Prostate gland (tissue), 2 donors: Measurements from ENCODE around the gene GTF2I.

ENCODE experiments used
- POLR2AphosphoS5 ChIP-seq: sonication (generic); formaldehyde crosslinking; IDR thresholded peaks from one replicate; pipeline ENCODE4 v1.6.1; 2017; ENCODE audit warnings: antibody characterized with exemption
- TF ChIP-seq, protein P1 (sequence below), 4 experiments: fragments of 200-600 bp in 2 of 4; fragments of 450-650 bp in 2 of 4; sonication (generic) in 2 of 4; IDR thresholded peaks; 1 replicate in 3 of 4; 2 replicates in 1 of 4; pipeline ENCODE4 v1.5.1; 2016 to 2019; ENCODE audit warnings: antibody characterized with exemption in 4 of 4, mild to moderate bottlenecking in 2 of 4, moderate library complexity in 2 of 4

DNA sequence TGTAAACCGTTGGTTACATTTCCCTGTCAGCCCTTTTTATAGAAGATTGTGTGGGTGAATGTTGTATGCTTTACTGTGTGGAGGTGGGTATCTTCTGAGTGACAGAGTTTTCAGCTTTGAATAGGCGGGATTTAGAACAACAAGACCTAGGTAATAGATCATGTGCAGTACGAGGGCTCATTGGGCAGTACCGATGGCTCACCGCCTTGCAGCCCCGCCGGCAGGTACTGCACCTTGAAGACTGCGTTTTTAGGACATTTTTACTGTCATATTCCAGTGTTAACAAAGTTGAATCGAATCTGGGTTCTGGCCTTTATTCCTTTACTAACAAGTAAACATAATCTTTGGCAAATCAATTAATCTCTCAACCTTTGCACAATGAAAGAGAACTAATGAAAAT is 60.4 kb downstream of the GTF2I start:
- no peak for TF ChIP-seq POLR2AphosphoS5
- TF ChIP-seq, protein P1, sequence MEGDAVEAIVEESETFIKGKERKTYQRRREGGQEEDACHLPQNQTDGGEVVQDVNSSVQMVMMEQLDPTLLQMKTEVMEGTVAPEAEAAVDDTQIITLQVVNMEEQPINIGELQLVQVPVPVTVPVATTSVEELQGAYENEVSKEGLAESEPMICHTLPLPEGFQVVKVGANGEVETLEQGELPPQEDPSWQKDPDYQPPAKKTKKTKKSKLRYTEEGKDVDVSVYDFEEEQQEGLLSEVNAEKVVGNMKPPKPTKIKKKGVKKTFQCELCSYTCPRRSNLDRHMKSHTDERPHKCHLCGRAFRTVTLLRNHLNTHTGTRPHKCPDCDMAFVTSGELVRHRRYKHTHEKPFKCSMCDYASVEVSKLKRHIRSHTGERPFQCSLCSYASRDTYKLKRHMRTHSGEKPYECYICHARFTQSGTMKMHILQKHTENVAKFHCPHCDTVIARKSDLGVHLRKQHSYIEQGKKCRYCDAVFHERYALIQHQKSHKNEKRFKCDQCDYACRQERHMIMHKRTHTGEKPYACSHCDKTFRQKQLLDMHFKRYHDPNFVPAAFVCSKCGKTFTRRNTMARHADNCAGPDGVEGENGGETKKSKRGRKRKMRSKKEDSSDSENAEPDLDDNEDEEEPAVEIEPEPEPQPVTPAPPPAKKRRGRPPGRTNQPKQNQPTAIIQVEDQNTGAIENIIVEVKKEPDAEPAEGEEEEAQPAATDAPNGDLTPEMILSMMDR (IDR thresholded peaks at IDR 0.05), result no peak
